GM21423 (cell line): ENCODE measurements around the gene PRRG2.
"Not testable (repeated sequence)": the region's sequence is repeated elsewhere in the genome, so short reads cannot be mapped to it uniquely, and the experiment has no call there.

ENCODE experiments used
- ATAC-seq: cut with Tn5 transposase; IDR thresholded peaks from one replicate; pipeline ENCODE4 v1.9.1; 2021; ENCODE audit warnings: mild to moderate bottlenecking, moderate library complexity; ENCODE audit not compliant: unreplicated experiment

Gene PRRG2

GRCh38 chr19:49599378-49600295 lies 18.5 kb downstream of the PRRG2 start:
- ATAC-seq, result no peak

GRCh38 chr19:49601482-49602038 lies 20.4 kb downstream of the PRRG2 start:
- ATAC-seq, result no peak

- ATAC-seq, result no peak
Observed at GRCh38 chr19:49602806-49603205, 21.7 kb downstream of the PRRG2 start.

- no peak for ATAC-seq
Observed at GRCh38 chr19:49605605-49606004, 24.5 kb downstream of the PRRG2 start.

GRCh38 chr19:49609499-49610092 lies 28.5 kb downstream of the PRRG2 start:
- no peak for ATAC-seq

GRCh38 chr19:49613374-49613773 lies 32.3 kb downstream of the PRRG2 start:
- ATAC-seq, result no peak

- ATAC-seq, result no peak
Observed at GRCh38 chr19:49614096-49614833, 33.1 kb downstream of the PRRG2 start.

- ATAC-seq, result no peak
Observed at GRCh38 chr19:49615861-49616260, 34.7 kb downstream of the PRRG2 start.

GRCh38 chr19:49616532-49616931 lies 35.4 kb downstream of the PRRG2 start:
- no peak for ATAC-seq

- ATAC-seq, result no peak
Observed at GRCh38 chr19:49616945-49617344, 35.8 kb downstream of the PRRG2 start.

GRCh38 chr19:49617860-49618259 lies 36.7 kb downstream of the PRRG2 start:
- not testable (repeated sequence) for ATAC-seq

- no peak for ATAC-seq
Observed at GRCh38 chr19:49624967-49625910, 44.1 kb downstream of the PRRG2 start.

- no peak for ATAC-seq
Observed at GRCh38 chr19:49626226-49626625, 45.1 kb downstream of the PRRG2 start.

GRCh38 chr19:49629659-49630058 lies 48.5 kb downstream of the PRRG2 start:
- ATAC-seq, result no peak

- no peak for ATAC-seq
Observed at GRCh38 chr19:49631014-49631588, 50.0 kb downstream of the PRRG2 start.

- no peak for ATAC-seq
Observed at GRCh38 chr19:49631610-49632192, 50.6 kb downstream of the PRRG2 start.

GRCh38 chr19:49632576-49632975 lies 51.5 kb downstream of the PRRG2 start:
- no peak for ATAC-seq

GRCh38 chr19:49633273-49633672 lies 52.2 kb downstream of the PRRG2 start:
- ATAC-seq, result not testable (repeated sequence)

GRCh38 chr19:49635530-49636232 lies 54.6 kb downstream of the PRRG2 start:
- ATAC-seq, result no peak
